Measurements from ENCODE around the gene PIAS1.

PIAS1 gene

DNA sequence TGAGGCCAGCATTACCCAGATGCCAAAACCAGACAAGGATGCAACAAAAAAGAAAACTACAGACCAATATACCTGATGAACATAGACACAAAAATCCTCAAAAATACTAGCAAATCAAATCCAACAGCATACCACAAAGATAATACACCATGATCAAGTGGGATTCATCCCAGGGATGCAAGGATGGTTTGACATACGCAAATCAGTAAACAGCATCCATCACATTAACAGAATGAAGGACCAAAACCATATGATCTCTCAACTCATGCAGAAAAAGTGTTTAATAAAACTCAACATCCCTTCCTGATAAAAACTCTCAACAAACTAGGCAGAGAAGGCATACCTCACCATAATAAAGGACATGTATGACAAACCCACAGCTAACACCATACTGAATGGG lies 14.0 kb upstream of the PIAS1 start:
- Histone ChIP-seq H3K4me3 (ENCODE audit: low read depth, low read length) (no peak overlapping the region), H3K36me3 (no peaks in the 10 kb centered on the region), H3K9me3 (no peaks in the 10 kb centered on the region), H3K4me1 (no peaks in the 10 kb centered on the region), H3K27me3 (no peaks in the 10 kb centered on the region)
- TF ChIP-seq, protein P1, sequence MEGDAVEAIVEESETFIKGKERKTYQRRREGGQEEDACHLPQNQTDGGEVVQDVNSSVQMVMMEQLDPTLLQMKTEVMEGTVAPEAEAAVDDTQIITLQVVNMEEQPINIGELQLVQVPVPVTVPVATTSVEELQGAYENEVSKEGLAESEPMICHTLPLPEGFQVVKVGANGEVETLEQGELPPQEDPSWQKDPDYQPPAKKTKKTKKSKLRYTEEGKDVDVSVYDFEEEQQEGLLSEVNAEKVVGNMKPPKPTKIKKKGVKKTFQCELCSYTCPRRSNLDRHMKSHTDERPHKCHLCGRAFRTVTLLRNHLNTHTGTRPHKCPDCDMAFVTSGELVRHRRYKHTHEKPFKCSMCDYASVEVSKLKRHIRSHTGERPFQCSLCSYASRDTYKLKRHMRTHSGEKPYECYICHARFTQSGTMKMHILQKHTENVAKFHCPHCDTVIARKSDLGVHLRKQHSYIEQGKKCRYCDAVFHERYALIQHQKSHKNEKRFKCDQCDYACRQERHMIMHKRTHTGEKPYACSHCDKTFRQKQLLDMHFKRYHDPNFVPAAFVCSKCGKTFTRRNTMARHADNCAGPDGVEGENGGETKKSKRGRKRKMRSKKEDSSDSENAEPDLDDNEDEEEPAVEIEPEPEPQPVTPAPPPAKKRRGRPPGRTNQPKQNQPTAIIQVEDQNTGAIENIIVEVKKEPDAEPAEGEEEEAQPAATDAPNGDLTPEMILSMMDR (IDR thresholded peaks at IDR 0.05; ENCODE audit: low read depth, low read length): no peak
- no peak for DNase-seq

DNA sequence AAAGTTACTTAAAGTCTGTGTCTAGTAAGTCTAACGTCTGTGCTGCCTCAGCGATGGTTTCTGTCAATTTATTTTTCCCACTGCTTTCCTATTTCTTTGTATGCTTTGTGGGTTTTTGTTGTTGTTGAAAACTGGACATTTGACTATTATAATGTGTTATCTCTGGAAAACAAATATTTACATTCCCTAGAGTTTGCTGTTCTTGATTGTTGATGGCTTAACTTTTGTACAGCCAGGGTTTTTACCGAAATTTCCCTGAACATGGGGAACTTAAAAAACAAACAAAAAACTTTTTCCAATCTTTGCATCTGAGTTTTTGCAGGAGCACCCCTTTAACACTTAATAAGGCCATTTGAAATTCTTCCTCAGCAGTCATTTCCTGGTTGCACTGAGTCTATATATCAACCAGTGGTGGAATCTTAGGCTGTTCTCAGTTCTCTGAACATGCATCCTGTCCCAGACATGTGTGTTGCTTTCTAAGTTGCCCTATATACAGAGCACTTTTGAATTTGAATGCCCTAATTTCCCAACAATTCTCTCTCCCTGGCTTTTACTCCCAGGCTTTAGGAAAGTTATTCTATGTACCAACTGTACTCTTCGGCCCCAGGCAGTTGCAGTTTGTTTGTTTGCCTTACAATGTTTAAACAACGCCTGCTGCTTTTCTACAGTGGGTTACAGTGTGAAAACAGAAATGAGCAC lies 11.8 kb upstream of the PIAS1 start:
- no peaks in the 10 kb centered on the region for H3K9me3 ChIP-seq
- TF ChIP-seq, protein P1 (IDR thresholded peaks at IDR 0.05; ENCODE audit: low read depth, low read length): no peak
- no peaks in the 10 kb centered on the region for H3K27me3 ChIP-seq
- H3K4me3 ChIP-seq (ENCODE audit: low read depth, low read length): no peak overlapping the region
- no peak for DNase-seq
- no peaks in the 10 kb centered on the region for H3K36me3 ChIP-seq
- no peaks in the 10 kb centered on the region for H3K4me1 ChIP-seq

DNA sequence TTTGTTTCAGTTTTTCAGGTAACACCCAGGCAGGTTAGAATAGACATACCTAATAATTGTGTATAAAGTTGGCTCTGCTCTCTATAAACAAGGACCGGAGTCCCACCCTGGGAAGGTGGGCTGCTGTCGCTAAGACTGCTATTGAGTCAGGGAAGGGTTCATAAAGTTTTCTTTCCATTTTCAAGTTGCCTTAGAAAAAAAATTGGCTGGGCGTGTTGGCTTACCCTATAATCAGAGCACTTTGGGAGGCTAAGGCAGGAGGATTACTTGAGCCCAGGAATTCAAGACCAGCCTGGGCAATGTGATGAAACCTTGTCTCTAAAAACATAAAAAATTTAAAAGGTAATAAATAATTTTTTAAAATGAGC lies 11.3 kb upstream of the PIAS1 start:
- H3K36me3 ChIP-seq: no peaks in the 10 kb centered on the region
- H3K4me1 ChIP-seq: no peaks in the 10 kb centered on the region
- no peaks in the 10 kb centered on the region for H3K27me3 ChIP-seq
- H3K9me3 ChIP-seq: no peaks in the 10 kb centered on the region
- no peak overlapping the region for H3K4me3 ChIP-seq (ENCODE audit: low read depth, low read length)
- TF ChIP-seq, protein P1 (IDR thresholded peaks at IDR 0.05; ENCODE audit: low read depth, low read length): no peak
- DNase-seq: no peak

DNA sequence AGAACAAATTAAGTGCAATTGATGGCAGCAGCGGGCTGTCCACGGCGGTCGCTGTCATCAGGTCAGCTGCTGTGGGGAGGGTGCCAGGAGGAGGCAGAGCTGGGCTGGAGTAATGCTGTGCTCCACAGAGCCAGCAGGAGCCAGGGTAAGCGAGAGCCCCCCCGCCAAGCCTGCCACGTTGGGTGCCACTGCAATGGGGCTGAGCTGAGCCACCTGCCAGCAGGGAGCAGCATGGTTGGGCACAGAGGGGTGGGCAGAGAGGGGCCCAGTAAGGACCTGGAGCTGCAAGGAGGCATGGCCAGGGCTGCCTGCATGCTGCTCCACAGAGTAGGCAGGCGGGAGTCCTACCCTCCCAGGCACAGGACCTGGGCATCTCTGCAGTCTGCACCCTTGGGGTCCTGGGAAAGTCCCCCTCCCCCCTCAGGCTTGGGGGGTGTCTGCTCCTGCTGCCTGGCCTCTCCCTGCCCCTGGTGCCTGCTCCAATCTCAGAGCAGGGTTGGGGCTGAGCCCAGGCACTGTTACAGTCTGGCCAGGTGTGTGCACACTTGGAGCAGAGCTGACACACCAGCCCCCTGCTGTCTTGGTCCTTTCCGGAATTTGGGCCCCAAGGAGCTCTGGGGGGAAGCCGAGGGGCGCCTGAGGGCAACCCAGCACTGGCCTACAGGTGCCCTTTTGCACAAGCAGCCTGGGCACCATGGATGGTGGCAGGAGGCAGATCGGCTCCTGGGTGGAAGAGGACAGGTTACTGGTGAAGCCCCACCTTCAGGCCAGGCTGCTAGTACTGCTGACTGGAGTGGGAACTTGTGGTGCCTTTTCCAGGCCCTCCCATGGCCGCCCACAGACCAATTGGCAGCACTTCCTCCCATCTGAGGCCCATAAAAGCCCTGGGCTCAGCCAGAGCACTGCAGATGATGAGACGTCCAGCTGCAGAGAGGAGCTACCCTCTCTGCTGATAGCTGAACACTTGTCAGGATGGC lies 8.5 kb upstream of the PIAS1 start:
- DNase-seq: no peak
- TF ChIP-seq, protein P1 (IDR thresholded peaks at IDR 0.05; ENCODE audit: low read depth, low read length): no peak
- Histone ChIP-seq H3K36me3 (no peaks in the 10 kb centered on the region), H3K4me1 (no peaks in the 10 kb centered on the region), H3K9me3 (no peaks in the 10 kb centered on the region), H3K4me3 (ENCODE audit: low read depth, low read length) (no peak overlapping the region), H3K27me3 (no peaks in the 10 kb centered on the region)

DNA sequence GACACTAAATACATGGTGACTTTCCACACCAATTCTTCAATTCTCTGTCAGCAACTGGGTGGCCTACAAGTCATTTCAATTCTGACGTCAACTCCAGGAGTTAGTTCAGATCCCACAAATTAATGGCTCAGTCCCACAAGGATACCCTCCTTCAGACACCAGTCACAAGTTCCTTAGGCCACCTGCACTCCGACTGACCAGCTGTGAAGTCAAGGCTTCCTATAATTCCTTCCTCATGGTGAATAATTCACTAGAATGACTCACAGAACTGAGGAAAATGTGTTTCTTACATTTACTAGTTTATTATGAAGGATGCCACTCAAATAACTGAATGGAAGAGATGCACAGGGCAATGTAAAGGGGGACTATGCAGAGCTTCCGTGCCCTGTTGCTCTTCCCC lies 6.3 kb upstream of the PIAS1 start:
- TF ChIP-seq, protein P1 (IDR thresholded peaks at IDR 0.05; ENCODE audit: low read depth, low read length): no peak
- Histone ChIP-seq H3K4me1 (no peaks in the 10 kb centered on the region), H3K36me3 (no peaks in the 10 kb centered on the region)

DNA sequence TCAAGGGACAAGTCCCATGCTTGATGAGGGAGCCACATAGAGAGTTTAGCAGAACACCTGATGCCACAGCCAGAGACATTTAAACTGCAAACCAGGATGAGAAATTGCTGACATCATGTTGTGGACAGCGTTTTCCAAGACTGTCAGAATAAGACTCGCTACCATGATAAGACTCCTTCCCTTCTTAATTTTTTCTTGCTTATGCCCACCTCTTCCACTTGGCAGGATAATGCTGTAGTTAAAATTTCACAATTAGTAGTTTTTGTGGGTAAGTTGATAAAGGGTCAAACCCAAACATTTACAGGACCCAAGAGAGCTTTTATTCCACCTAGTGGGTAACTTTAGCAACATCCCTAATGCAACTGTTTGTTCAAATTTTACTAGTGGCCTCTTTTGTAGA lies 3.0 kb upstream of the PIAS1 start:
- H3K4me3 ChIP-seq (ENCODE audit: low read depth, low read length): no peak overlapping the region
- no peaks in the 10 kb centered on the region for H3K36me3 ChIP-seq
- no peaks in the 10 kb centered on the region for H3K27me3 ChIP-seq
- TF ChIP-seq, protein P1 (IDR thresholded peaks at IDR 0.05; ENCODE audit: low read depth, low read length): peak; percentile 16; the same call in 1 of the 2 replicates
- no peaks in the 10 kb centered on the region; the same call in 1 of the 2 replicates for H3K4me1 ChIP-seq
- H3K9me3 ChIP-seq: no peaks in the 10 kb centered on the region
- DNase-seq: no peak

More for the DNA sequence above, 6.3 kb upstream of the PIAS1 start:
- Histone ChIP-seq H3K9me3 (no peaks in the 10 kb centered on the region), H3K4me3 (ENCODE audit: low read depth, low read length) (no peak overlapping the region), H3K27me3 (no peaks in the 10 kb centered on the region)
- DNase-seq: no peak
